Stimulated activated CD4-positive, alpha-beta T cell treated with anti-CD3 and anti-CD28 coated beads, Interleukin-15, amount 100 ng/mL, for 1 hour (primary cell): ENCODE data around the gene MCTP1.
"Not testable (repeated sequence)": the region's sequence is repeated elsewhere in the genome, so short reads cannot be mapped to it uniquely, and the experiment has no call there.

Experiments used
- DNase-seq, 2 donors: peaks; one replicate each; pipeline ENCODE4 v3.0.0-alpha.2; 2020; ENCODE audit warnings: low read depth in 1 of 2, low spot score in 1 of 2

The MCTP1 gene

GRCh38 chr5:94830520-94830919 is 454.4 kb downstream of the MCTP1 start:
- no peak for DNase-seq

- DNase-seq: not testable (repeated sequence)
Observed at GRCh38 chr5:94828222-94828621, 456.7 kb downstream of the MCTP1 start.

GRCh38 chr5:94820488-94820887 is 464.4 kb downstream of the MCTP1 start:
- no peak for DNase-seq

- no peak for DNase-seq
Observed at GRCh38 chr5:94818904-94819303, 466.0 kb downstream of the MCTP1 start.

GRCh38 chr5:94815313-94816039 is 469.4 kb downstream of the MCTP1 start:
- DNase-seq: no peak

- no peak for DNase-seq
Observed at GRCh38 chr5:94812232-94812631, 472.7 kb downstream of the MCTP1 start.

GRCh38 chr5:94811331-94811730 is 473.6 kb downstream of the MCTP1 start:
- DNase-seq: no peak

- no peak for DNase-seq
Observed at GRCh38 chr5:94810877-94811276, 474.0 kb downstream of the MCTP1 start.

GRCh38 chr5:94810281-94810680 is 474.6 kb downstream of the MCTP1 start:
- no peak for DNase-seq

GRCh38 chr5:94808497-94808896 is 476.4 kb downstream of the MCTP1 start:
- DNase-seq: no peak

- DNase-seq: no peak
Observed at GRCh38 chr5:94807985-94808384, 476.9 kb downstream of the MCTP1 start.

GRCh38 chr5:94802450-94802849 is 482.4 kb downstream of the MCTP1 start:
- no peak for DNase-seq

GRCh38 chr5:94796586-94796985 is 488.3 kb downstream of the MCTP1 start:
- DNase-seq: no peak

GRCh38 chr5:94793816-94794198 is 491.1 kb downstream of the MCTP1 start:
- DNase-seq: no peak

- no peak for DNase-seq
Observed at GRCh38 chr5:94793113-94793815, 491.6 kb downstream of the MCTP1 start.

GRCh38 chr5:94791829-94792228 is 493.1 kb downstream of the MCTP1 start:
- DNase-seq: no peak

GRCh38 chr5:94788527-94788926 is 496.4 kb downstream of the MCTP1 start:
- no peak for DNase-seq

- no peak for DNase-seq
Observed at GRCh38 chr5:94784536-94785505, 500.1 kb downstream of the MCTP1 start.

GRCh38 chr5:94782383-94782782 is 502.5 kb downstream of the MCTP1 start:
- DNase-seq: no peak

GRCh38 chr5:94779684-94780083 is 505.2 kb downstream of the MCTP1 start:
- DNase-seq: no peak

- no peak for DNase-seq
Observed at GRCh38 chr5:94778732-94779131, 506.2 kb downstream of the MCTP1 start.

- DNase-seq: no peak
Observed at GRCh38 chr5:94778299-94778698, 506.6 kb downstream of the MCTP1 start.
